HG02610 (cell line): ENCODE data around the gene CCNK.

Experiments
- ATAC-seq: cut with Tn5 transposase; IDR thresholded peaks from one replicate; pipeline ENCODE4 v1.9.1; 2021; ENCODE audit warnings: mild to moderate bottlenecking, moderate library complexity; ENCODE audit not compliant: unreplicated experiment

Gene CCNK

DNA sequence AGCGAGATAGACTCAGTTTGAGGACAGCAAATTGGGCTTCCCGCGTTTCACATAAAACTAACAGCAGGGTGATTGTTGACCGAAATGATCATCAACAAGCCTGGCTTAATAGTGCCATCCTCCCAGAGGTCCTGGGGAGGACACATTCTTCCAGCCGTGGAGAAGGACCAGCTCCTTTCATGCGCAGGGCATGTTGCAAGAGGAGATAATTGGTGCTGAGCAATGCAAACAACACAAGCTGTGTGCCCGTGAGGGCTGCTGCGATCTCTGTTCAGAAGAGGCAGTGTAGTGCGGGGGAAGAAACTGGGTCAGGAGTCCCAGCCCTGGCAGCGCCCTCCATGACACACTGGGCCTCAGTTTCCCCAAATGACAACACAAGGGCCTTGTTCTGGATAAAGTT is 68.5 kb downstream of the CCNK start:
- no peak for ATAC-seq

DNA sequence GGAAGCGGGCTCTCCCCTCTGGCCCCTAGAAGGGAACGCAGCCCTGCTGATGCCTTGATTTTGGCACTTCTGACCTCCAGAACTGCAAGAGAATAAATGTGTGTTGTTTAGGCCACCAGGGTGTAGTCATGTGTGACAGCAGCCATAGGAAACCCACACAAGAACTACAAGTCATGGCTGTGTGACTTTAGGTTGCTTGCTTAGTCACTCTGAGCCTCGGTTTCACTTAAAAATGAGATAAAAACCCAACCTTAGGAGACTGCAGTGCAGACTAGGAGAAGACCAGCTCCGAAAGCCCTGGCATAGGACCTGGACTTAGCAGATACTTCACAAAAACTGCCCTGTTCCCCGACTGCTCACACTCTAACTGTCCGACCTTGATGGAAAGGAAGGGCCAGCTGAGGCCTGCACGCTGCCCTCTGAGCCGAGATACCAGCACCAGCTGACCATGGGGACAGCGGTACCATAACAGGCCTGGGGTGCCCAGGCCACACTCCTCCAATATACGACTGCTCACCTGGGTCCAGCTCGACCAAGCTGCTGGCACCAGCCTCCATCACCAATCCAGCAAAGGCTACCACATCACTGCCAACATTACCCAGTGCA is 69.3 kb downstream of the CCNK start:
- ATAC-seq = no peak

DNA sequence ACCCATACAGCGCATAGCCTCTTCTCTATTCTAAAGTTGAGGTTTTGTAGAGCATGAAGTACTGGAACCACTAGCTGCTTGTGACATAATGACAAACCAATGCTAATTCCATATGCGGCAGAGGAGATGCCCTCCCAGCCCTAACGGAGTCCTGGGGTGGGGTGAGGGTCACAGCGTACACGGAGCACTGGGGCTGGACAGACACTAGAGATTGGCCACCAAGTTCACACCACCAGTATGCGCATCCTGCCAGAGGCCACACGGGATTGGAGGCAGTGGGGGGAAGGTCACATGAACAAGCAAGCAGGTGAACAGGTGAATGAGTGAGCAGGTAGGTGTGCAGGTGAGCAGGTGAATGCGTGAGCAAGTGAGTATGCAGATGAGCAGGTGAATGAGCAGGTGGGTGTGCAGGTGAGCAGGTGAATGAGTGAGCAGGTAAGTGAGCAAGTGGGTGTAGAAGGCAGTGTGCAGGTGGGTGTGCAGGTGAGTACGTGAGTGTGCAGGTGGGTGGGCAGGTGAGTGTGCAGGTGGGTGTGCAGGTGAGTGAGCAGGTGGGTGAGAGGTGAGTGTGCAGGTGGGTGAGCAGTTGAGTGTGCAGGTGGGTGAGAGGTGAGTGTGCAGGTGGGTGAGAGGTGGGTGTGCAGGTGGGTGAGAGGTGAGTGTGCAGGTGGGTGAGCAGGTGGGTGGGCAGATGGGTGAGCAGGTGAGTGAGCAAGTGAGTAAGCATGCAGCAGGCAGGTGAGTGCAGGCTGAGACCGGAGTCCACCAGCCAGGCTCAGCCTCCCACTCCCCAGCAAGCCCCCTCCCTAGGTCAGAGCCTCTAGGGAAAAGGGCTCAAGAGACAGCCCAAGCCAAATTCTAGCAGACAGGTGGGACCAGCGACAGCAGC is 70.1 kb downstream of the CCNK start:
- no peak for ATAC-seq

DNA sequence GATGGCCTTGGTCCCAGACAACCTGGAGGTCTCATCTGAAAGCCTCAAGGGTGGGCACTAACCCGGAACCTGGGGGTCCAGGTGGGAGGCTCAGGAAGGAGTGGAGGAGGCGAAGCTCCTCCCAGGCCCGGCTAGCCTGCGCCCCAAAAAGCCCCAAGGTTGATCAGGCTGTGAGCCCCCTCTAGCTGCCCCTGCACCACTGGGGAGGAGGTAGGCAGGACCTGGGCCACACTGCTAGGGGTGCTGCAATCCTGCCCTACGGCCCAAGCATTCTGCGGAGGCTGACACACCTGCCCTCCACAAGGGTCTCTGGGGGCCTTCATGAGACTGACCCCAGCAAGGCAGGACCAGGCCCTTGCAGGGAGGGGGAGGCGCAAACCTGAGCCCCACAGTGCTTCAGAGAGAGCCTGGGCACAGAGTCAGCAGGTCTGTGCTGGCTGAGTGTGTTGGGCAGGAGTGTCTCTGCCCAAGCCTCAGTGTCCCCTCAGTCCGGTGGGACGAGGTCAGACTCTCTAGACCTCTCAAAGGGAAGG is 70.9 kb downstream of the CCNK start:
- ATAC-seq = no peak

DNA sequence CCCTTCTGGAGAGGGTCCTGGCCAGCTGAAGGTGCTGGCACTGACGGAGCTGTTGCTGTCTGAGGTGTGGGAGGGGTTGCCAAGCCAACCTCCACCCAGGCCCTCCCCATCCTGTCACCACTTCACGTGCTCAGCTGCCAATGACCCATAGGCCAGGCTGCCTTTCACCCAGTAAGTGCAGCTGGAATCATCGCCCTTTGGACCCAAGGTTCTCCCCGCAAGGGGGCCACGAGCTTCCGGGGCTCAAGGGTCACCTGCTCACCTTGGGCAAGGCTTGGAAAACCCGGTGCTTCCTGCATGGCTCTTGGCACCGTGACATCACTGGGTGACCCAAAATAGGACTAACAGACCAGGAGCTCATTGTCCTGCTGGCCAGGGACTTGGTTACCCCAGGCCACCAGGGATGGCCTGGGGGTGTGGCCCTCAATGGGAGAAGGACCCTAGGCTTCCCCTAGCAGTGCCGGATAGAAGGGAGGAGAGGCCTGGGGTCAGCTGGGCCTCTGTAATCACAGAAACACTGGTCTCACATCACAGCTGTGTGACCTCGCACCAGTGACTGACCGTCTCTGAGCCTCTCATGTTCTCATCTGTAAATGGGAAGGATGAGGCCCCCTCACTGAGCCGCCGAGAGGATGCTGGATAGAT is 71.5 kb downstream of the CCNK start:
- no peak for ATAC-seq

DNA sequence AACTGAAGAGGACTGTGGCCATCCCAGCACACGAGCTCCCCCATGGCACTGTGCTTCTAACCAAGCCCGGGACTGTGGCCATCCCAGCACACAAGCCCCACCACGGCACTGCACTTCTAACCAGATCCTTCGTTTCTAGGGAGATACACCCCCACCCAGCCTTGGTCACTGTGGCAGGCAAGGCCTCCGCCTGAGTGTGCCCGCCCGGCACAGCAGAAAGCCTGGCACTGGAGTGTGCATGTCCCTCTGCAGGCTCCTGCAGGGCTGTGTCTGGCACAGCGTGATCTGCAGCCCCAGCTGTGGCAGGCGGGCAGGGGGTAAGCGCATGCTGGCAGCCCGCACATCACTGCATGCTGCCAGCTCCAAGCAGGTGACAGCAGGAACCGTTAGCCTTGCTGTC is 73.0 kb downstream of the CCNK start:
- no peak for ATAC-seq

DNA sequence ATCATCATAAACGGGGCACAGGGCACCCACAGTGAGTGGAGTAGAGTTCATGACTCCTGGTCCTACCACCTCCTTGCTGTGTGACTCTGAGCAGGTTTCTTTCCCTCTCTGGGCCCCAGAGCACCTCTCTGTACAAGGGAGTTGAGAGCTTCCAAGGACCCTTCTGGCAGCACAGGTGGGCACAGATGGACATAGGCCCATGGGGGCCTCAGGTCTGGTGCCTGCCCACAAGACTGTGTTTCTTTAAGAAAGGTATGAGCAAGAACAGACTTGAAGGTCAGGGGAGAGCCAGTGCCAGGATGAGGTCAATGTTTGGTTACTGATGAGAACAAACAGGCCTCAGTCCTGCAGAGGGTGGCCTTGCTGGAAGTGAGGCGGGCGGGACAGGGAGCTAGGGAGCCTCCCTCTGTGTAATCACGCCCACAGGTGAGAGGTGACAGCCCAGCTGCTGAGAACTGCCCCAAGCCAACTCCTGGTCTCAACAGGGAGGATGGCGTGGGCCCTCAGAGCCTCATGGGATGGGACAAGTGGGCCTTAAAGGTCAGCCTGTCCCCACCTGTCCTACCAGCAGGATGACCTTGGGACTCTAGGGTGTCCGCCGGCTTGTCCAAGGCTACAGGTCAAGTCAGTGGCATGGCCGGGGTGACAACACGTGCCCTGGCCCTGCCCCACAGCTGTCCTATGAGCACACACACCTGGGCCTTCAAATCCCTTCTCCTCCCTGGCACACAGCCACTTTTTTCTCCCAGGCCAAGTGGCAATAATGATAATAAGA is 73.7 kb downstream of the CCNK start:
- no peak for ATAC-seq

DNA sequence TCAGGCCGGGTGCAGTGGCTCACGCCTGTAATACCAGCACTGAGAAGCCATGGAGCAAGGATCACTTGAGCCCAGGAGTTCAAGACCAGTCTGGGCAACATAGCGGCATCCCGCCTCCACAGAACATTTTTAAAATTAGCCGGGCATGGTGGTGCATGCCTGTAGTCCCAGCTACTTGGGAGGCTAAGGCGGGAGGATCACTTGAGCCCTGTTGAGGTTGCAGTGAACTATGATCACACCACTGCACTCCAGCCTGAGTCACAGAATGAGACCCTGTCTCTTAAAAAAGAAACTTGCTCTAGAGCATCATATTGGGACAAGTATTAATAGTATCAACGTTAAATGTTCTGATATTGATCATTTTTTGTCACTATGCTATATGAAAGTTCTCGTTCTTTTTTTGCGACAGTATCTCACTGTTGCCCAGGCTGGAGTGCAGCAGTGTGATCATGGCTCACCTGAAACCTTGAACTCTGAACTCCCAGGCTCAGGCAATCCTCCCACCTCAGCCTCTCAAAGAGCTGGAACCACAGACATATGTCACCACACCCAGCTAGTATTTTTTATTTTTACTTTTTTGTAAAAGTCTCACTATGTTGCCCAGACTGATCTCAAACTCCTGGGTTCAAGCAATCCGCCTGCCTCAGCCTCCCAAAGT is 75.1 kb downstream of the CCNK start:
- ATAC-seq = no peak

DNA sequence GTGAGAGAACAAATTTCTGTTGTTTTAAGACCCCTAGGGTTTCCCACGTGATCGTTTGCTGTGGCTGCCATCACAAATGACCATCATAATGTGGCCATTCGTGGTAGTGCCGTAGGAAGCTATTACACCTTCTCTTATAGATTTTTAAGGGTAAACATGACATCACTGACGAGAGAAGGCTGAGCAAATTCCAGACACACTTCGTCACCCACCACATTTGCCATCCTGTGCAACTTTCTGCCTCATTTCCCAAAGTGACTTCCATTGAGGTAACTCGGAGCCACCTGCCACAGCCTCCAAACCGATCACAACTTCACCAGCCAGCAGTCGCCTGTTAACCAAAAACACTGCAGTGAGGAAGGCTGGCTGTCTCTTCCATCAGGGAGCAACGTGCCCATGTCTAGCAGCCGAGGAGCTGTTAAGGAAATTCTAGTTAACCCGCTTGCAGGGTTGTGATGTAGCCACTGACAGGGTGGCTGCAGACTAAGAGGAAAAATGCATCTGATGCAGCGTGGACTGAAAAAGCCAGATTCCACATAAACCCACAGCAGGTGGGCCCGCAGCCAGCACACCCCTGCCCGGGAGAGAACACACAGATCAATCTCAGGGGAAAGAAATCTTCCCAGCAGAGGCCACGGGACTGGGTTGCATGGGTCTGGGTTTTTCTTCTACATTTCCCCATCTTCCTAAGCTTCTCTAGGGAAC is 78.2 kb downstream of the CCNK start:
- no peak for ATAC-seq

DNA sequence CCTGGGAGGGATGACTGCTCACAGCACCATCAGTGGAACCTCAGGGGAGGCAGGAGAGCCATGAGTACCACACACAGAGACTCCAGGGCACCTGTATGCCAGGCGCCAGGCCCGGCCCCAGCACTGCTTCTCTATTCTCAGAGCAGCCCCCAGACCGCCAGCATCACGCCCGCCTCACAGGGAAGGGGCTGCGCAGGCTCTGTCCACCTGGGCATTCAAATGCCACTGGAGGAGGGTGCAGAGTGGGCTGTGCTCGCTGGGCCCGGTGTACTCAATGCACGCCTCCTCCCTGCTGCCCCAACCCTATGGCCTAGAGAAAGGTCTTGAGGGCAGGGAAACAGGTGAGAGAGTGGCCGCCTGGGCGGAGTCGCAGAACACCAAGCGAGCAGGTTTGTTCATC is 79.2 kb downstream of the CCNK start:
- no peak for ATAC-seq

DNA sequence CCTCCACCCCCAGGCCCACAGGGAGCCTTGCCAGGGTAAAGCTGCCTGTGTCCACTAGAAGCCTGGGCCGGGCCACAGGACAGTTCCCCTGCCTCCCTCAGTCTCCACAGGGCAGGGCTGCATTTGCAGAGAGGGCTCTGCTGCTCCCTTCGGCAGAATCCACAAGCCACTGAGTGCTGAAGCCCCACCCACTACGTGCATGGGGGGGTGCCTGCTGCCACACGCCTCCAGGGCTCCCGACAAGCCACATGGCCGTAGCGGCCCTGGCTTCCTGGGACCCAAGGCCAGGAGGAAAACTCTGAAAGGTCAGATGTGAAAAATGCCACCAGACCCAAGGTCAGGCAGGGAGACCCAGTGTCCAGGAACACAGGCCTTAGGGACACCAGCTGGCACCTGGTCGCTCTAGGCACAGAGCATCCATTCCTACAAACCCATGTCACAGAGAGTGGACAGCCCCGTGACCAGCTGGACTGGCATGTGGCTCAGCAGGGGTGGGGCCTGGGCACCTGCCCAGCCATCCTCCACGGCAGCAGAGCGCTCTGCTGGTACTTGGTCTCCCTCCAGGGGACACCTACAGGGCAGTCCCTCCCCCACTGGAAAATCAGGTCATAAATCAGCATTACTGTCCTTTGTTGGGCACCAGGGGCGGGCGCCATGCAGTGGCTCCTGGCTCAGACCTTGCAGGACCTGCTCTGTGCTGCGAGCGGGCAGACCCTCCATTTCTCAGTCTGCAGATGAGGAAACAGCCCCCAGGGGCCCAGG is 79.9 kb downstream of the CCNK start:
- ATAC-seq = no peak

DNA sequence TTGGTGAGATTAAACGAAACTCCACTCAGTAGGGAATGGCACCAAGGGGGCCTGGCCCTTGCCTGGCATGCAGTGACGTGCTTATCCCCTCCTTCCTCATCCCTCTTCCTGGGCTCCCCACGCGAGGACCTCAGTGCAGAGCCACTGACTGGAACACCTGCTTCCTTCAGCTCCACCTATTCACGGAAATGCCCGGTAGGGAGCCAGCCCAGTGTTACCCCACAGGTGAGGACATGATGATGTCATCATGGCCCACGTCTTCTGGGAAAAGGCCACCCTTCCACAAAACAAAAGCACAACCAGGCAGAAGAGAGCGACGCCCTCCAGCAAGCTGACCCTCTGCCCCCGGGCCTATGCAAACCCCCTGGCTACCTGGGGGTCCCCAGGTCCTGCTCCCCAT is 80.7 kb downstream of the CCNK start:
- ATAC-seq = no peak
